Inflammatory macrophage treated with lipopolysaccharide for 1 hour (primary cell): Measurements from ENCODE around the gene KDM5C.
"Not testable (repeated sequence)": the region's sequence is repeated elsewhere in the genome, so short reads cannot be mapped to it uniquely, and the experiment has no call there.

ENCODE experiments used
- DNase-seq, 2 donors: peaks; one replicate each; pipeline ENCODE4 v3.0.0-alpha.2; 2020 to 2022

The KDM5C gene

DNA sequence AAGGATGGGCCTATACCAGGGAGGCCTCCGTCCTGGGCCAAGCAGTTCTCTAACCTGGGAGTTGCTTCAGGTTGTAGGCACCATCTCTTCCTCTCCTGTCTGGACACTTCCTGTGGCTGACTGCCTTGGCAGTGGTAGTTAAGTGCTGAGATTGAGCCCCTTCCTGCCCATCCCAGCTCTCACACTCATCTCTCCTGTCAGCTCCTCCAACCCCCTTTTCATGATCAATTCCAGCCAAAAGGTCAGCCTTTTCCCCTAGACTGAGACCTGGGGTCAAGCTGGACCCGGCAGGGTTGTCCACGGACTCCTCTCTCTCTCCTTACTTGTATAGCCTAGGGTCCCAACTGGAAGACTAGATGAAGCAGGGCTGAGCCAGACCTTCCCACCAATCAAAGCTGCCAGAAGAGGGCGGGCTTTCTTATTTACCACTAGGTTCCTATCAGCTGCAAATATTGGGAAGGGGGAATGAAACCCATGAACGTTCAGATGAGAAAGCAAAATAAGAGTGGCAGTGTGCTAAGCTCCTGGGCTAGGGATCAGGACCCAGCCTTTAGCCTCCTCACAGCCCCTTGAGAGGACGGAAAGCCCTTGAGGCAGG is 34.5 kb downstream of the KDM5C start:
- no peak for DNase-seq

DNA sequence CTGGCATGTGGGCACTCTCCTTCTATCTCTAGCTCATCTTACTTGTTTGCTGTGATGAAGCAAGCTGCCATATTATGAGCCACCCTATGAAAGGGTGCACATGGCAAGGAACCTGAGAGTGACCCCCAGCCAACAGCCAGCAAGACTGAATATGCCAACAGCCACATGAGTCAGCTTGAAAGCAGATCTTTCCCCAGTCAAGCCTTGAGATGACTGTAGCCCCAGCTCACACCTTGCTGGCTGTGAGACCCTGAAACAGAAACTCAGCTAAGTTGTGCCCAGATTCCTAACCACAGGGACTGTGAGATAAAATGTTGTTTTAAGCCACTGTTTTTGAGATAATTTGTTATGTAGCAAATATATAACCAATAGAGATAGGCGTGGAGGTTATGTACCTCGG is 36.2 kb downstream of the KDM5C start:
- no peak for DNase-seq

DNA sequence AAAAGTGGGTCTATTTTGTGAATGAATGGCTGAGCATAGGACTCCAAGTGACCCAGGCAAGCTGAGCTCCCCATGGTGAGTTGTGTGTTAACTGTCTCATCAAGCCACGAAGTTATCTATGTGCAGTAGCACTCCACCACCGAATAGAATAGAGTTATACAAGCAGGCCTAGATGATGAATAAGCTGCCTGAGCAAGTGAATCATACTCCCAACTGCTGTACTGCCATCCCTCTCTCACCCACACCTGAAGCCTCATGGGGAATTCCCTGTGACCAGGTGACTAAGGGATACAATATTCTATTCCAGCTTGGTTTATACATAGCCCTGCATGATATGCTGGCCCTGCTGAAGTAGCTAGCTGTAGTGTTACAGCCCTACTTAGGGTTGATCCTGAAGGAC is 38.7 kb downstream of the KDM5C start:
- DNase-seq, result no peak

DNA sequence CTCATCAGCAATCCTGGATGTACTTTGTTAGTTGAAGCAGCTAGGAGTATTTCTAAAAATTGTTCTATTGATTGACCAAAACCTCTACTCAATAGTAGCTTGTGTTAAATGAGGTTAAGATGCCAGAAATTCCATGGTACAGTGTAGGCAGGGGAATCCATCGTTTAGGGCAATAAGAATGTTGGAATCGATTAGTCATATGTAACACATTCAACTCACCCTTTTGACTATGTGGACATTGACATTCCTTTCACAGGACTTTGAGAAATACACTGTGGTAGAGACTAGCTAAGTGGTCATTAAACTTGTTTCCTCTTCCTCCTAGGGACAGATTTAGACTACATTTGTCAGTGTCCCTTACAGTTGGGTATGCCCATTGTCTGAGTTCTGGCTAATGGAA is 40.2 kb downstream of the KDM5C start:
- no peak for DNase-seq

DNA sequence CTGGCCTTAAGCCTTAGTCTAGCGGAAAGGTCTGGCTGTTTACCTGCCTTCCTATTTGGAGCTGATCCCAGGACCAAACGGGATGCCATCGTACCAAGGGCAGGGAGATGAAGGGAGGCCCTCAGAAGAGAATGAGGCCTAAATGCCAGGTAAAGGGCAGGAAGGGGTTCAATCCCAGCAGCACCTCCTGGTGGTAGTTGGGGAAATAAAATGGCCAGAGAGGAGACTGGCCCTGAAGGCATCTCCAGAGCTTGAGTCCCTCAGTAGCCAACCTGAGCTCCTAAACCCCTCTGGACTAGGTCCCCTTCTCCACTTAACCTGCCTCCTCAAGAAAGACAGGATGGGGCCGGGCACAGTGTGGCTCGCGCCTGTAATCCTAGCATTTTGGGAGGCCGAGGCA is 53.7 kb downstream of the KDM5C start:
- DNase-seq, result no peak

DNA sequence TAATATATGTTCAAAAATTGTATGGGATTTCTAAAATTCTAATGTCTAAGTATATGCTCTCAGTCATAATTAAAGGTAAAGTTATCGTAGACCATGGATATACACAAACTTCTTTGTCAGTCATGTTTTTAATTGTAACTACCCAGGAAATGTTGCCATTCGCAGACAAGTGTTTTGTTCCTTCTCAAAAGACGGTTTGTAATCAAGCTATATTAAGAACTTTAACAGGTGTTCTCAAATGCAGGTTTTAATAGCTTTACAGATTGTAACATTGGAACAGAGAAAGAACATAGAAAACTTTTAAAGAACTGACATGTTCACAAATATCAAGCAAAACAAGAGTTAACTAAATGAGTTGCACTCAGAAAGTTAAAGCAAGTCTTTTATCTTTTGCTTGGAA is 58.9 kb downstream of the KDM5C start:
- no peak for DNase-seq

DNA sequence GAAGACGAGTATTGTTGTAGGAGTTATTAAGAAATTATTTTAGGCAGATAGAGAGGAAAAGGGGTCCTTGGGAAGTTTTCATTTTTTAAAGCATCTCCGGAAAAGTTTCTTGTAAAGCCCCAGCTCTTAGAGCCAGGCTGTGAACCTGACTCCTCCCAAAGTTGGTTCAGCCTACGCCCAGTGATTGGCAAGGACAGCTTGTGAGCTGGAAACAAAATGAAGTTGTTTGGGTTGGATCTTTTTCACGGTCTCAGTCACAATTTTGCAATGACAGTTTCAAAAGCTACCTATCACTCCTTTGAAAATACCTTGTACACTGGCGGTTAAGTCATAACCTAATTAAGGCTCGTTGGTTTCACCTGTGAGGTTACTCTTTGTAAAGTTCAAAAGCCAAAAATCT is 60.4 kb downstream of the KDM5C start:
- DNase-seq, result not testable (repeated sequence)

DNA sequence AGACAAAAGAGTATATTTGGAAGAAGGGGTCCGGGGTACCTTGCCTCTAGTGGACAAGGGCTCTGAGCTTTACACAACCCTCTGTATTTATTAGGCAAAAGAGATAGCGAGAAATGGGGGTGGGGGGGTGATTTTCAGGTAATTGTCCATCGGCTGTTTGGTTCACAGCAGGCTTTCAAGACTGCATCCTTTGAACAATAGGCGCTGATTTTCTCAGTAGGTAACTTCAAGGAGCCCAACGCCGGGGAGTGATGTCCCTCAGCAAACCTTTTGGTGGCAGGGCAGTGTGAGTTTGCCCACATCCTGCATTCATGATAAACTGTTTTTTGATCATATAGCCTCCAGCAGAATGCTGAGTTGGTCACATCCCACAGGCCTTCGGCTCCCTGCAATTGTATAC is 61.6 kb downstream of the KDM5C start:
- no peak for DNase-seq

DNA sequence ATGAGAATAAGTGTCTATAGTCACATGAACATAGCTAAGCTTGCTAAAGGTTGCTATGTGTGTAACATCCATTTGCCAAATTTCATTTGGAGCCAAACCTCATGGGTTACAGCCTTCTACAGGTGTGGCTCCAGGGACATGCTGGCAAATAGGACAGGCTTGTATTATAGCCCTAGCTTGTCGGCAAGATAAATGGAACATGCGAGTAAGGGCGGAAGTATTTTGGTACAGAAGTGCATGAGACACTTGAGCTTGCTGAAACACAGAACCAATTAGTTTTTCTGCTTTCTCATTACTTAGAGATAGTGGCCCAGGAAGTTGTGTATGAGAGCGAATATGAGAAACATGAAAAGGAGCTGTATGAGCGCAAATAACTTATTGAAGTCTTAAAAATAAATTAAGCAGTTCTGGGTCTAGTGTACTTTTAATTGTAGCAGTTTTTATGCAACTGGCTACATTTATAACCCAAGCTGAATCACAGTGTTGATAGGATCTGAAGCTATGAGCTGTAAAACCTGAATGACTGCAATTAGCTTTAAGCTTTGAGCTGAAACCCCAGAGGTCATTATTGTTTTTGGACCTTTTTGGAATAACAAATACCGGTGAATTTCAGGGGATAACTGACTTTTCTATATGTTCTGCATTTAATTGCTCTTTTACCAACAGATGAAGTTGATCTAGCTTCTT is 64.6 kb downstream of the KDM5C start:
- no peak for DNase-seq

DNA sequence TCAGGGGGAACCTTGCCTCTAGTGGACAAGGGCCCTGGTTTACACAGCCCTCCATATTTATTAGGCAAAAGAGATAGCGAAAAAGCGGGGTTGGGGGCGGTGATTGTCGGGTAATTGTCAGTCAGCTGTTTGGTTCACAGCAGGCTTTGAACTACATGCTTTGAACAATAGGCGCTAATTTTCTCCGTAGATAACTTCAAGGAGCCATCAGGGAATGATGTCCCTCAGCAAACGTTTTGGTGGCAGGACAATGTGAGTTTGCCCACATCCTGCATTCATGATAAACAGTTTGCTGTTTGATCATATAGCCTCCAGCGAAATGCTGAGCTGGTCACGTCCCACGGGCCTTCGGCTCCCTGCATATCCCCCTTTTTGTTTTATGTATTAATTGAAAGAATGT is 65.8 kb downstream of the KDM5C start:
- DNase-seq, result no peak

DNA sequence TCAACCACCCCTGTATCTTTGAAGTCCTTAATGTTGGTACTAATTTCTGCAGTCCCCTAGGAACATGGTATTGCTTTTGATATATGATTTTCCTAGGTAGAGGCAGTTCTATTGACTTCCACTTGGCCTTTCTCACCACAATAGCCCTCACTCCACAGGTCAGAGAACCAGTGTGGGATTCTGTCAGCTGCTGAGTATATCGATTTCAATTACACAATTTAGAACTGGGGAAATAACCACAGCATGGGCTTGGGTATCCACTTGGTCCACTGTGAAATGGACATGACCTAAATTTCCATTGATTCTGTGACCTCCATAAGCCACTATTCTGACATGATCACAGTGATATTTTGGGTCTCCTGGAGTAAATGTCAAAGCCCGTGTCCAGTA is 68.8 kb downstream of the KDM5C start:
- no peak for DNase-seq

DNA sequence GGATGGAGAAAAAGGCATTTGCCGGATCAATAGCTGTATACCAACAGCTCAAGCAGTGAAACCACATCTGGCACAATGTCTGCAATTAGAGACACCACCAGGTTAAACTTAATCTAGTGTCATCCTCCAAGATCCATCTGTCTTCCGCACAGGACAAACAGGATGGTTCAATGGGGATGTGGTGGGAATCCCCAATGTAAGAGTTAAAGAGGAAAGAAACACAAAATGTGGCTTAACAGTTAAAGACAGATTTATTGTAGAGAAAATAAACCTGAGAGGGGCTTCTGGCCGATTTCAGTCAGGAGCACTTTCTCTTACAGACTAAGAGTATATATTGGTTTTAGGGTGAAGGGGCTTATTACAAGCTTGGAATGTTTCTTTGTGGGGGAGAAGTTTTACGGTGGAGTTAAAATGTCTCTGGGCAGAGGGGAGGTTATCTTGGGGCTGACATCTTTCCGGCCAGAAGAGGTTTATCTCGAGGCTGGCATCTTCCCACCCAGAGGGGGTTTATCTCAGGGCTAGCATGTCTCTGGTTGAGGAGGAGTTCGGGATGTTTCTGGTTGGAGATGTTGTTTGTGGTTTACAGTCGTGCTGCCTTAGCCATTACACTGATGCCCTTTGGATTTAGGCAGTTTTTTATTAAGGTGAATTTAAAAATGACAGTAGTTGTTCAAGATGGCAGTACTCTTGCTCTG is 69.3 kb downstream of the KDM5C start:
- no peak for DNase-seq

DNA sequence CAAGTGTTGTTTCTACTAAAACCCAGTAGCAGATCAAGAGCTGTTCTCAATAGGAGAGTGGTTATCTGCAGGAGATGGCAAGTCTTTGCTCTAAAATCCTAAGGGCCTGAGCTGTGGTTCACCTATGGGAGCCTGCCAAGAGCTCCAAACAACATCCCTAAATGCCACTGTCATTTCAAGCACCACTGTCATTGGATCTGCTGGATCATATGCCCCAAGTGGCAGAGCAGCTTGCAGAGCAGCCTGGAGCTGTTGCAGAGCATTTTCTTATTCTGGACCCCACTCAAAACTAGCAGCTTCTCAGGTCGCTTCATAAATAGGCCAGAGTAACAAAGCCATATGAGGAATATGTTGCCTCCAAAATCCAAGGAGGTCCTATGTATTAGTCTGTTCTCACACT is 71.4 kb downstream of the KDM5C start:
- no peak for DNase-seq
